Ishikawa (cell line): Measurements from ENCODE around the gene RFX2.

Experiments
- CEBPB ChIP-seq: IDR thresholded peaks from 2 replicates; pipeline ENCODE4 v1.6.1; 2012
- CREB1 ChIP-seq: IDR thresholded peaks from 2 replicates; pipeline ENCODE4 v1.6.1; 2012; ENCODE audit warnings: low read depth
- EGR1 ChIP-seq: IDR thresholded peaks from 2 replicates; pipeline ENCODE4 v1.6.1; 2012
- EP300 ChIP-seq: IDR thresholded peaks from 2 replicates; pipeline ENCODE4 v1.6.1; 2012; ENCODE audit warnings: borderline replicate concordance
- FOXM1 ChIP-seq: IDR thresholded peaks from 2 replicates; pipeline ENCODE4 v1.6.1; 2012; ENCODE audit warnings: low read depth, borderline replicate concordance
- NFIC ChIP-seq: IDR thresholded peaks from 2 replicates; pipeline ENCODE4 v1.6.1; 2012
- RAD21 ChIP-seq: IDR thresholded peaks from 2 replicates; pipeline ENCODE4 v1.6.1; 2012; ENCODE audit warnings: low read depth
- TAF1 ChIP-seq: IDR thresholded peaks from 2 replicates; pipeline ENCODE4 v1.6.1; 2012; ENCODE audit warnings: low read depth, mild to moderate bottlenecking
- TCF12 ChIP-seq: IDR thresholded peaks from 2 replicates; pipeline ENCODE4 v1.6.1; 2012; ENCODE audit warnings: low read depth
- TEAD4 ChIP-seq: IDR thresholded peaks from 2 replicates; pipeline ENCODE4 v1.6.1; 2012
- USF1 ChIP-seq: IDR thresholded peaks from 2 replicates; pipeline ENCODE4 v1.6.1; 2012
- YY1 ChIP-seq: IDR thresholded peaks from 2 replicates; pipeline ENCODE4 v1.6.1; 2012; ENCODE audit warnings: low read depth
- ZBTB7A ChIP-seq: IDR thresholded peaks from 2 replicates; pipeline ENCODE4 v1.6.1; 2012; ENCODE audit warnings: low read depth
- TF ChIP-seq, protein P1 (sequence below): IDR thresholded peaks from 2 replicates; pipeline ENCODE4 v1.6.1; 2012; ENCODE audit warnings: low read depth, mild to moderate bottlenecking
- TF ChIP-seq, protein P2 (sequence below): IDR thresholded peaks from 2 replicates; pipeline ENCODE4 v1.6.1; 2012

Gene RFX2

DNA sequence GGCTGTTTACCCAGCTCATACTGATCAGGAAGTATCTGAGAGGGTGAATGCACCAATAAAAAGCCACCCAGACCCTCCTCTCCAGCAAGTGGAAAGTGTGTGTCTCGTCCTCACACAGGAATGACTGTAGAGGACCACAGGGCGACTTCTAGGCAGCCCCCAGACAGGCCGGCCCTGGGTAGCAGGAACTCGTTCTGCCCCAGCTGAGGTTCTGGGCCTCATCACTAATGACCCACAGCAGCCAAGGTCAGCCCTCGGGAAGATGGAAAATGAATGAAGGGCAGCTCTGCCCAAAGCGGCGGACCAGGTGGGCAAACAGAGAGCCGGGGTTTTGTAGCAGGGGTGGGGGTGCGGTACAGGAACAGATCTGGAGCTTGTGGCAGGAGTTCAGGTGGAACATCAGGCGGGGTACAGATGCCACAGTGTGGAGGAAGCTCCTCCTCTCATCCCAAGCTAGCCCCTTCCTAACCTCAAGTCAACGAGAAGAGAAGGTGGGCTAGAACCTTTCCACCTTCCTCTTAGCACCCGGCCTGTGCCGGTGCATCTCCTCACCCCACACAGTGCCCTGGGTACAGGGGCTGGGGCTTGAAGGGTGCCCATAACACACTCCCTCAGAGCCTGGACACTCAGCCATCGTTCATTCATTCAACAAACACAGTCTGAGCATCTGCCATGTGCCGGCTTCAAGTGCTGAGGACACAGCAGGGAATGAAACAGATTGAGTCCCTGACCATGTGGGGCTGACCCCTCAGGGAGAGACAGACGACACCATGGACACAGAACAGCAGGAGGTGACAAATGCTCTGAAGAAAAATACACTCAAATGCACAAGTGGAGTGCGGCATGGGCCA, 36.2 kb downstream of the RFX2 start:
- TF ChIP-seq EP300, result no peak
- TF ChIP-seq NFIC, result no peak
- TF ChIP-seq, protein P1, sequence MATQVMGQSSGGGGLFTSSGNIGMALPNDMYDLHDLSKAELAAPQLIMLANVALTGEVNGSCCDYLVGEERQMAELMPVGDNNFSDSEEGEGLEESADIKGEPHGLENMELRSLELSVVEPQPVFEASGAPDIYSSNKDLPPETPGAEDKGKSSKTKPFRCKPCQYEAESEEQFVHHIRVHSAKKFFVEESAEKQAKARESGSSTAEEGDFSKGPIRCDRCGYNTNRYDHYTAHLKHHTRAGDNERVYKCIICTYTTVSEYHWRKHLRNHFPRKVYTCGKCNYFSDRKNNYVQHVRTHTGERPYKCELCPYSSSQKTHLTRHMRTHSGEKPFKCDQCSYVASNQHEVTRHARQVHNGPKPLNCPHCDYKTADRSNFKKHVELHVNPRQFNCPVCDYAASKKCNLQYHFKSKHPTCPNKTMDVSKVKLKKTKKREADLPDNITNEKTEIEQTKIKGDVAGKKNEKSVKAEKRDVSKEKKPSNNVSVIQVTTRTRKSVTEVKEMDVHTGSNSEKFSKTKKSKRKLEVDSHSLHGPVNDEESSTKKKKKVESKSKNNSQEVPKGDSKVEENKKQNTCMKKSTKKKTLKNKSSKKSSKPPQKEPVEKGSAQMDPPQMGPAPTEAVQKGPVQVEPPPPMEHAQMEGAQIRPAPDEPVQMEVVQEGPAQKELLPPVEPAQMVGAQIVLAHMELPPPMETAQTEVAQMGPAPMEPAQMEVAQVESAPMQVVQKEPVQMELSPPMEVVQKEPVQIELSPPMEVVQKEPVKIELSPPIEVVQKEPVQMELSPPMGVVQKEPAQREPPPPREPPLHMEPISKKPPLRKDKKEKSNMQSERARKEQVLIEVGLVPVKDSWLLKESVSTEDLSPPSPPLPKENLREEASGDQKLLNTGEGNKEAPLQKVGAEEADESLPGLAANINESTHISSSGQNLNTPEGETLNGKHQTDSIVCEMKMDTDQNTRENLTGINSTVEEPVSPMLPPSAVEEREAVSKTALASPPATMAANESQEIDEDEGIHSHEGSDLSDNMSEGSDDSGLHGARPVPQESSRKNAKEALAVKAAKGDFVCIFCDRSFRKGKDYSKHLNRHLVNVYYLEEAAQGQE, result no peak
- TF ChIP-seq YY1, result no peak
- TF ChIP-seq TAF1, result no peak
- TF ChIP-seq TEAD4, result no peak
- TF ChIP-seq RAD21, result no peak
- TF ChIP-seq, protein P2, sequence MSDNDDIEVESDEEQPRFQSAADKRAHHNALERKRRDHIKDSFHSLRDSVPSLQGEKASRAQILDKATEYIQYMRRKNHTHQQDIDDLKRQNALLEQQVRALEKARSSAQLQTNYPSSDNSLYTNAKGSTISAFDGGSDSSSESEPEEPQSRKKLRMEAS, result no peak
- no peak for TF ChIP-seq USF1
- TF ChIP-seq ZBTB7A, result no peak
- no peak for TF ChIP-seq CEBPB
- TF ChIP-seq FOXM1, result no peak
- no peak for TF ChIP-seq TCF12
- TF ChIP-seq CREB1, result no peak
- no peak for TF ChIP-seq EGR1

- no peak for TF ChIP-seq EGR1
- no peak for TF ChIP-seq CREB1
- no peak for TF ChIP-seq RAD21
- no peak for TF ChIP-seq CEBPB
- TF ChIP-seq ZBTB7A, result no peak
- no peak for TF ChIP-seq YY1
These were observed 38.4 kb downstream of the RFX2 start for GRCh38 chr19:6071875-6072274.

DNA sequence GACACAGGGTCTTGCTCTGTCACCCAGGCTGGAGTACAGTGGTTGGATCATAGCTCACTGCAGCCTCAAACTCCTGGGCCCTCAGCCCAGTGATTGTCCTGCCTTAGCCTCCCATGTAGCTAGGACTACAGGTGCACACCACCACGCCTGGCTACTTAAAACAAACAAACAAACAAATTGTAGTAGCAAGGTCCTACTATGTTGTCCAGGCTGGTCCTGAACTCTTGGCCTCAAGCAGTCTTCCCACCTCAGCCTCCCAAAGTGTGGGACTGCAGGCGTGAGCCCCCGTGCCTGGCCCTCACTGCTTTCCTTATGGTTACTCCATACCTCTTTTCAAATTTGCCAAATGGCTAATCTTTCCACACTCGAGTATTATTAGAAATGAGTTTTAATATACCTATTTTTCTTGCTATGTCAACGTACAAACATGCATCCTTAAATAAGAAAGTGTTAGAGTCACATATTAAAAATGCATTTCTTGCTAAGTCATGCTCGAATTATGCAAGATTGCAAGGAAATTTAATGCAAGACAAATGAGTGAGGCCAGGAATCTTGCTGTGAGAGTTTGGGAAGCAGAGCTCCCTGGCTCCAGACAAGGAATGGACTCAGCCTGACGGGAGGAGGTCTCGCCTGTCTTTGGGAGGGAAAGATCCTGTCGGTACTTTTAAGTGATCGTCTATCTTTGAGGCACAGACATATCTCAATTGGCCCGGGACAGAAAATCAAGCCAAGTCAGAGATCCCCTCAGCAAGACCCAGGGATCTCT, 39.4 kb downstream of the RFX2 start:
- TF ChIP-seq, protein P1, result no peak
- TF ChIP-seq TAF1, result no peak
- TF ChIP-seq RAD21, result no peak
- TF ChIP-seq TCF12, result no peak
- no peak for TF ChIP-seq ZBTB7A
- TF ChIP-seq CEBPB, result no peak
- no peak for TF ChIP-seq CREB1
- TF ChIP-seq NFIC, result no peak
- TF ChIP-seq, protein P2, result no peak
- TF ChIP-seq TEAD4, result no peak
- no peak for TF ChIP-seq FOXM1
- no peak for TF ChIP-seq USF1
- no peak for TF ChIP-seq EP300
- no peak for TF ChIP-seq YY1

DNA sequence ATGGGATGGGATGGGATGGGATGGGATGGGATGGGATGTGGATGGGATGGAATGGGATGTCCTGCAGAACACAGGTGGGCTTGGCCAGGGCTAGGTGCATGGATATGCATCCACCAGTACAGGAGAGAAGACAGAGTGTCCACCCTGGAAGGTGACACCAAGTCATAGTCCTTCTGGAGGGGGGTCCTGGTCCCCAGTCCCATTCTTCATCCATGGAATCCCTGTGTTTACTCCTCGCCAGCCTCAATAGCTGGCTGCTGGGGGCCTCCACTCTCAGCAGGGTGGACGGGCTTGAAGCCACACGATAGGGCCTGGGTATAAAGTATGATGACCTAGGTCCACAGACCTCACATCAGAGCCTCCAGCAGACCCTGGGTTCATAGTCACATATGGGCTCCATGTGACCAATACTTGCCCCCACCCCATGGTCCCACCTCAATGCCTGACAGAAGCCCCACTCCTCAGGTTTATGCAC, 40.1 kb downstream of the RFX2 start:
- TF ChIP-seq EGR1, result no peak
- no peak for TF ChIP-seq TAF1
- no peak for TF ChIP-seq FOXM1
- TF ChIP-seq TEAD4, result no peak
- no peak for TF ChIP-seq ZBTB7A
- TF ChIP-seq, protein P2, result no peak
- TF ChIP-seq USF1, result no peak
- TF ChIP-seq CEBPB, result no peak
- TF ChIP-seq CREB1, result no peak
- no peak for TF ChIP-seq RAD21
- TF ChIP-seq NFIC, result no peak
